SK-N-SH (cell line): ENCODE results near the gene HIF3A. TPM values are rescaled to one million over a fixed set of nuclear protein-coding genes. Genes with fewer than 3 reads are reported as not detected.

Experiments
- CTCF ChIA-PET: fragments of 300-600, 350-600 bp; formaldehyde crosslinking; extraction: SDS; loops from one replicate; lab custom pipeline; 2021; lab: Yijun Ruan, JAX
- POLR2A ChIA-PET: fragments of 350-600 bp; sonication (Branson Sonifier 250); formaldehyde crosslinking; extraction: SDS; loops from one replicate; lab custom pipeline; 2020; ENCODE audit warnings: antibody characterized with exemption, inconsistent platforms; lab: Yijun Ruan, JAX
- DNase-seq: peaks from one replicate; pipeline ENCODE4 v3.0.0; 2012
- H2AFZ ChIP-seq: fragments of 200-600 bp; sonication (generic); 2 replicates; pipeline ENCODE4 v1.8.1; 2016; ENCODE audit warnings: antibody characterized with exemption, mild to moderate bottlenecking, low read depth
- H3F3A ChIP-seq: fragments of 200-600 bp; sonication (generic); replicated peaks from 2 replicates; pipeline ENCODE3; 2016; ENCODE audit warnings: antibody characterized with exemption, mild to moderate bottlenecking; ENCODE audit not compliant: insufficient read depth
- H3K27ac ChIP-seq, 2 experiments: fragments of 200-500 bp in 1 of 2; fragments of 200-600 bp in 1 of 2; sonication (Bioruptor generic) in 1 of 2; sonication (generic), shearing (Covaris generic) in 1 of 2; 2 replicates each; pipeline versions ENCODE4 v1.5.1 to v1.6.1; 2014 to 2016; ENCODE audit warnings: low read depth in 2 of 2, inconsistent platforms in 1 of 2, low read length in 1 of 2, mild to moderate bottlenecking in 1 of 2, mixed read lengths in 1 of 2
- H3K27me3 ChIP-seq: fragments of 200-600 bp; sonication (generic), shearing (Covaris generic); 2 replicates; pipeline ENCODE4 v1.6.1; 2016; ENCODE audit warnings: mixed run types; ENCODE audit not compliant: insufficient read depth
- H3K36me3 ChIP-seq, 2 experiments: fragments of 200-500 bp in 1 of 2; fragments of 200-600 bp in 1 of 2; sonication (Bioruptor generic) in 1 of 2; sonication (generic) in 1 of 2; replicated peaks in 1 of 2; 2 replicates each; pipeline versions ENCODE3 to v1.5.1; 2014 to 2016; ENCODE audit warnings: low read length in 1 of 2, mild to moderate bottlenecking in 1 of 2; ENCODE audit not compliant: insufficient read depth in 2 of 2, control insufficient read depth in 1 of 2
- H3K4me1 ChIP-seq, 2 experiments: fragments of 200-500 bp in 1 of 2; fragments of 200-600 bp in 1 of 2; sonication (Bioruptor generic) in 1 of 2; sonication (generic), shearing (Covaris generic) in 1 of 2; 2 replicates each; pipeline versions ENCODE4 v1.5.1 to v1.6.1; 2014 to 2016; ENCODE audit warnings: low read depth in 1 of 2, low read length in 1 of 2, mixed run types in 1 of 2; ENCODE audit not compliant: insufficient read depth in 2 of 2, control insufficient read depth in 1 of 2
- H3K4me2 ChIP-seq: fragments of 200-600 bp; sonication (generic), shearing (Covaris generic); 2 replicates; pipeline ENCODE4 v1.6.1; 2017; ENCODE audit warnings: mixed run types
- H3K4me3 ChIP-seq, 2 experiments: fragments of 200-500 bp in 1 of 2; fragments of 200-600 bp in 1 of 2; sonication (Bioruptor generic) in 1 of 2; sonication (generic), shearing (Covaris generic) in 1 of 2; 2 replicates each; pipeline versions ENCODE4 v1.5.1 to v1.8.1; 2014 to 2016; ENCODE audit warnings: low read depth in 2 of 2, inconsistent platforms in 1 of 2, low read length in 1 of 2, mild to moderate bottlenecking in 1 of 2, mixed read lengths in 1 of 2, moderate library complexity in 1 of 2
- H3K79me2 ChIP-seq: fragments of 200-600 bp; sonication (generic); 2 replicates; pipeline ENCODE4 v1.8.1; 2017; ENCODE audit warnings: mild to moderate bottlenecking; ENCODE audit not compliant: insufficient read depth
- H3K9ac ChIP-seq: fragments of 200-600 bp; sonication (generic); 2 replicates; pipeline ENCODE4 v1.6.1; 2017; ENCODE audit warnings: mixed run types
- H3K9me2 ChIP-seq: fragments of 200-600 bp; sonication (generic); 2 replicates; pipeline ENCODE4 v1.6.1; 2017; ENCODE audit warnings: mixed run types
- H3K9me3 ChIP-seq: fragments of 200-600 bp; sonication (generic); 2 replicates; pipeline ENCODE4 v1.6.1; 2017; ENCODE audit warnings: mixed run types, mild to moderate bottlenecking, moderate library complexity
- H4K20me1 ChIP-seq: fragments of 200-600 bp; sonication (generic); 2 replicates; pipeline ENCODE4 v1.6.1; 2017; ENCODE audit warnings: mild to moderate bottlenecking, mixed run types; ENCODE audit not compliant: insufficient read depth
- ELF1 ChIP-seq: IDR thresholded peaks from 2 replicates; pipeline ENCODE4 v1.4.0; 2012
- FOXM1 ChIP-seq: IDR thresholded peaks from 2 replicates; pipeline ENCODE4 v1.4.0; 2012; ENCODE audit warnings: low read depth, mild to moderate bottlenecking
- GATA2 ChIP-seq: sonication (generic); formaldehyde crosslinking; IDR thresholded peaks from 2 replicates; pipeline ENCODE4 v1.5.0; 2020; ENCODE audit warnings: mild to moderate bottlenecking, missing genetic modification reagents
- JUND ChIP-seq: IDR thresholded peaks from 2 replicates; pipeline ENCODE4 v1.4.0; 2012
- NRF1 ChIP-seq: IDR thresholded peaks from 2 replicates; pipeline ENCODE4 v1.6.1; 2012; ENCODE audit warnings: low read depth, mild to moderate bottlenecking, low read length
- POLR2AphosphoS5 ChIP-seq: IDR thresholded peaks from 2 replicates; pipeline ENCODE4 v1.6.1; 2012; ENCODE audit warnings: low read depth, low read length
- RAD21 ChIP-seq: IDR thresholded peaks from 2 replicates; pipeline ENCODE4 v1.6.1; 2012; ENCODE audit warnings: mild to moderate bottlenecking, low read length
- RCOR1 ChIP-seq: fragments of 150-350 bp; IDR thresholded peaks from 2 replicates; pipeline ENCODE4 v1.6.1; 2017; ENCODE audit warnings: antibody characterized with exemption, low read length
- REST ChIP-seq: IDR thresholded peaks from 2 replicates; pipeline ENCODE4 v1.6.1; 2012; ENCODE audit warnings: mild to moderate bottlenecking, low read depth, low read length, moderate library complexity
- RFX5 ChIP-seq: IDR thresholded peaks from 2 replicates; pipeline ENCODE4 v1.6.1; 2012; ENCODE audit warnings: mild to moderate bottlenecking, improper control_type of control experiment, low read length
- RXRA ChIP-seq: IDR thresholded peaks from 2 replicates; pipeline ENCODE4 v1.4.0; 2012; ENCODE audit warnings: low read depth, mild to moderate bottlenecking, borderline replicate concordance
- SIN3A ChIP-seq: IDR thresholded peaks from 2 replicates; pipeline ENCODE4 v1.6.1; 2012; ENCODE audit warnings: low read depth, mild to moderate bottlenecking, low read length, moderate library complexity, borderline replicate concordance
- TAF1 ChIP-seq: IDR thresholded peaks from 2 replicates; pipeline ENCODE4 v1.6.1; 2012; ENCODE audit warnings: low read depth, mild to moderate bottlenecking, low read length, moderate library complexity, borderline replicate concordance
- TCF12 ChIP-seq: IDR thresholded peaks from 2 replicates; pipeline ENCODE4 v1.4.0; 2012
- TEAD4 ChIP-seq: IDR thresholded peaks from 2 replicates; pipeline ENCODE4 v1.4.0; 2012; ENCODE audit warnings: mild to moderate bottlenecking, borderline replicate concordance; ENCODE audit not compliant: insufficient read depth
- WGBS: methylation state at CpG from one replicate; pipeline ENCODE4 v1.1.6; 2017; ENCODE audit warnings: low lambda C conversion rate; 5-methylcytosine and 5-hydroxymethylcytosine counted together
- polyA plus RNA-seq, 3 experiments: library from polyadenylated mRNA; depleted of rRNA; stranded (reverse); fragments of >200 nt; gene quantifications; 2 replicates each; pipeline ENCODE4 v1.2.3, GENCODE V29; 2012
- TF ChIP-seq, protein P1 (sequence below): IDR thresholded peaks from 2 replicates; pipeline ENCODE4 v1.4.0; 2012; ENCODE audit warnings: low read depth
- TF ChIP-seq, protein P2 (sequence below): fragments of 200-600 bp; sonication (generic); IDR thresholded peaks from 2 replicates; pipeline ENCODE4 v1.6.1; 2017; ENCODE audit warnings: antibody characterized with exemption, mild to moderate bottlenecking, moderate library complexity
- TF ChIP-seq, protein P3 (sequence below): fragments of 150-350 bp; IDR thresholded peaks from 2 replicates; pipeline ENCODE4 v1.6.1; 2016; ENCODE audit warnings: mild to moderate bottlenecking, low read depth, low read length

The HIF3A gene
- polyA plus RNA-seq, 1 of the 3 experiments (the other 2 are of a cell fraction) = 0.92 TPM

DNA sequence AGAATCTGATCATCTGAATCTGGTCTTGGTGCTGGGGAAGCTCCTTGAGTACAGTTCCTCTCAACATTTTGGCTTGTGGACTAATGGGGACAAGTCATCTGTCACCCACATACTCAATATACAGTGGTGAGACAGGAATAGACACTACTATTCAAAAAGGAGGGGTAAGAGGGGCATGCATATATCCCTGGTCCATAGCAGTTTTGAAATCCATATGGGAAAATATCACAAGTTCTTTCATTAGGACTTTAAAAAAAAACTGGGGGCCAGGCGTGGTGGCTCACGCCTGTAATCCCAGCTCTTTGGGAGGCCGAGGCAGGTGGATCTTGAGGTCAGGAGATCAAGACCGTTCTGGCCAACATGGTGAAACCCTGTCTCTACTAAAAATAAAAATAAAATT lies 29.8 kb downstream of the HIF3A start:
- H3K4me3 ChIP-seq = no peak overlapping the region
- H3K9ac ChIP-seq = no peak overlapping the region
- no peaks in the 10 kb centered on the region for H3K9me2 ChIP-seq
- H3K9me3 ChIP-seq = peaks cover 4% of the 10 kb centered on the region
- no peak overlapping the region for H3K4me2 ChIP-seq
- H3K36me3 ChIP-seq = no peaks in the 10 kb centered on the region
- no peaks in the 10 kb centered on the region for H3K27me3 ChIP-seq
- H3K27ac ChIP-seq = no peak overlapping the region
- no peaks in the 10 kb centered on the region for H3K4me1 ChIP-seq
- no peaks in the 10 kb centered on the region for H3K79me2 ChIP-seq
- POLR2A ChIA-PET = no interaction called here
- no peaks in the 10 kb centered on the region for H4K20me1 ChIP-seq
- no peaks in the 10 kb centered on the region for H3F3A ChIP-seq
- DNase-seq = no peak
- no peak for TF ChIP-seq SIN3A
- no peak for TF ChIP-seq TEAD4
- TF ChIP-seq POLR2AphosphoS5 = no peak
- TF ChIP-seq RAD21 = no peak
- no peak for TF ChIP-seq ELF1
- no peak for TF ChIP-seq TCF12
- no peak for TF ChIP-seq TAF1
- TF ChIP-seq FOXM1 = no peak
- TF ChIP-seq, protein P1, sequence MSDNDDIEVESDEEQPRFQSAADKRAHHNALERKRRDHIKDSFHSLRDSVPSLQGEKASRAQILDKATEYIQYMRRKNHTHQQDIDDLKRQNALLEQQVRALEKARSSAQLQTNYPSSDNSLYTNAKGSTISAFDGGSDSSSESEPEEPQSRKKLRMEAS = no peak
- TF ChIP-seq RFX5 = no peak
- TF ChIP-seq RXRA = no peak
- TF ChIP-seq NRF1 = no peak
- no peak for TF ChIP-seq REST
- no peak for TF ChIP-seq JUND
- 28% methylated on average over 4 of the region's 4 CpGs for WGBS
- H2AFZ ChIP-seq = no peak overlapping the region
- CTCF ChIA-PET = interaction anchor here (1.7 kb wide), 1 partner anchor 61 kb away, joined by 5 read pairs; no protein-coding TSS in a partner anchor

GRCh38 chr19:46328079-46328478 lies 31.2 kb downstream of the HIF3A start:
- POLR2A ChIA-PET = no interaction called here
- CTCF ChIA-PET = no interaction called here
- no peaks in the 10 kb centered on the region for H4K20me1 ChIP-seq
- no peaks in the 10 kb centered on the region for H3F3A ChIP-seq
- no peak overlapping the region for H3K27ac ChIP-seq
- H3K36me3 ChIP-seq = no peaks in the 10 kb centered on the region
- TF ChIP-seq FOXM1 (no peak), RCOR1 (no peak), GATA2 (CRISPR knock-in tag) (no peak), RAD21 (no peak), TEAD4 (no peak), RFX5 (no peak)
- TF ChIP-seq, protein P2, sequence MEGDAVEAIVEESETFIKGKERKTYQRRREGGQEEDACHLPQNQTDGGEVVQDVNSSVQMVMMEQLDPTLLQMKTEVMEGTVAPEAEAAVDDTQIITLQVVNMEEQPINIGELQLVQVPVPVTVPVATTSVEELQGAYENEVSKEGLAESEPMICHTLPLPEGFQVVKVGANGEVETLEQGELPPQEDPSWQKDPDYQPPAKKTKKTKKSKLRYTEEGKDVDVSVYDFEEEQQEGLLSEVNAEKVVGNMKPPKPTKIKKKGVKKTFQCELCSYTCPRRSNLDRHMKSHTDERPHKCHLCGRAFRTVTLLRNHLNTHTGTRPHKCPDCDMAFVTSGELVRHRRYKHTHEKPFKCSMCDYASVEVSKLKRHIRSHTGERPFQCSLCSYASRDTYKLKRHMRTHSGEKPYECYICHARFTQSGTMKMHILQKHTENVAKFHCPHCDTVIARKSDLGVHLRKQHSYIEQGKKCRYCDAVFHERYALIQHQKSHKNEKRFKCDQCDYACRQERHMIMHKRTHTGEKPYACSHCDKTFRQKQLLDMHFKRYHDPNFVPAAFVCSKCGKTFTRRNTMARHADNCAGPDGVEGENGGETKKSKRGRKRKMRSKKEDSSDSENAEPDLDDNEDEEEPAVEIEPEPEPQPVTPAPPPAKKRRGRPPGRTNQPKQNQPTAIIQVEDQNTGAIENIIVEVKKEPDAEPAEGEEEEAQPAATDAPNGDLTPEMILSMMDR = no peak
- TF ChIP-seq, protein P3, sequence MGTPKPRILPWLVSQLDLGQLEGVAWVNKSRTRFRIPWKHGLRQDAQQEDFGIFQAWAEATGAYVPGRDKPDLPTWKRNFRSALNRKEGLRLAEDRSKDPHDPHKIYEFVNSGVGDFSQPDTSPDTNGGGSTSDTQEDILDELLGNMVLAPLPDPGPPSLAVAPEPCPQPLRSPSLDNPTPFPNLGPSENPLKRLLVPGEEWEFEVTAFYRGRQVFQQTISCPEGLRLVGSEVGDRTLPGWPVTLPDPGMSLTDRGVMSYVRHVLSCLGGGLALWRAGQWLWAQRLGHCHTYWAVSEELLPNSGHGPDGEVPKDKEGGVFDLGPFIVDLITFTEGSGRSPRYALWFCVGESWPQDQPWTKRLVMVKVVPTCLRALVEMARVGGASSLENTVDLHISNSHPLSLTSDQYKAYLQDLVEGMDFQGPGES = no peak
- TF ChIP-seq, all 33 proteins: peak for 0
- Histone ChIP-seq H3K4me3 (no peak overlapping the region), H3K4me1 (no peaks in the 10 kb centered on the region), H3K9me3 (peaks cover 4% of the 10 kb centered on the region), H3K79me2 (no peaks in the 10 kb centered on the region), H3K9ac (no peak overlapping the region), H3K4me2 (no peak overlapping the region), H2AFZ (no peak overlapping the region), H3K27me3 (no peaks in the 10 kb centered on the region), H3K9me2 (no peaks in the 10 kb centered on the region)
- 69% methylated on average over 2 of the region's 2 CpGs for WGBS
- DNase-seq = no peak
